ENCODE measurements around the gene PRICKLE2. TPM values are rescaled to one million over a fixed set of nuclear protein-coding genes. Genes with fewer than 3 reads are reported as not detected.

PRICKLE2 gene
- total RNA-seq, 4 donors from 2014 or later: 77.3 to 109 (median 96.7) TPM

GRCh38 chr3:64232821-64233220, 7.6 kb upstream of the PRICKLE2 start:
- Histone ChIP-seq H3K4me1 (peaks cover 0 to 31% (median 6%) of the 10 kb centered on the region in 3 donors), H3K27ac (no peak overlapping the region), H3K36me3 (peaks cover 0 to 19% of the 10 kb centered on the region in 2 donors), H3K27me3 (no peaks in the 10 kb centered on the region), H3K4me3 (no peak overlapping the region), H3K9me3 (peaks cover 0 to 12% (median 0%) of the 10 kb centered on the region in 3 donors)
- WGBS, 2 donors (ENCODE audit: low coverage in 1 of 2): 26 to 59% methylated on average over 4 of the region's 4 CpGs
- TF ChIP-seq CTCF (IDR thresholded peaks at IDR 0.05) (no peak), POLR2A (IDR thresholded peaks at IDR 0.05) (no peak)
- no peak for ATAC-seq

DNA sequence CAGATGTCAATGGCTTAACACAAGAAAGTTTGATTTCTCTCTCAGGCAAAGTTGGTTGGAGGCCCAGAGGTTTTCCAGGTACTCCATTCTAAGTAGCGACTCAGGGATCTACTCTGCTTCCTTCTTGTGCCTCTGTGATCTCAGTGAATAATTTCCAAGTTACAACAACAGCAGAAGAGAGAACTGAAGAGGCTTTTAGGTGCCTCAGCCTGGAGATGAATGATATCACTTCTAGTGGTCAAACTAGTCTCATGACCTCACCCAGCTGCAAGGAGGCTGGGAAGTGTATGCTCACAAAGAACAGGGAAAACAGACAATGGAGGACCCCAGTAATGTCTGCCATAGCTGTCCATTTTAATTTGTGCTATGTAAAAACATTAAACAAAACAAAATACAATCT, 4.6 kb upstream of the PRICKLE2 start:
- H3K4me1 ChIP-seq: peaks cover 15 to 59% (median 21%) of the 10 kb centered on the region in 3 donors
- TF ChIP-seq POLR2A (IDR thresholded peaks at IDR 0.05) (no peak), POLR2AphosphoS5 (IDR thresholded peaks at IDR 0.05) (no peak), CTCF (IDR thresholded peaks at IDR 0.05) (no peak), EP300 (IDR thresholded peaks at IDR 0.05) (no peak)
- no peaks in the 10 kb centered on the region for H3K27me3 ChIP-seq
- H3K27ac ChIP-seq: peak overlapping the region in 3 of 4 donors; percentile 46 to 86 (median 49)
- H3K36me3 ChIP-seq: no peaks in the 10 kb centered on the region
- H3K4me3 ChIP-seq: no peak overlapping the region
- WGBS, 2 donors (ENCODE audit: low coverage in 1 of 2): 71 to 79% methylated on average over 1 of the region's 1 CpG
- no peak for ATAC-seq
- H3K9me3 ChIP-seq: no peaks in the 10 kb centered on the region

- Histone ChIP-seq H3K27me3 (no peaks in the 10 kb centered on the region), H3K36me3 (no peaks in the 10 kb centered on the region), H3K9me3 (no peaks in the 10 kb centered on the region), H3K4me1 (peaks cover 28 to 77% (median 33%) of the 10 kb centered on the region in 3 donors), H3K27ac (peak overlapping the region in 2 of 4 donors; percentile 14 to 86), H3K4me3 (no peak overlapping the region)
- ATAC-seq: no peak
- 100% methylated on average over 1 of the region's 1 CpG; no CpG with 5 or more reads in 1 of the 2 donors for WGBS, 2 donors (ENCODE audit: low coverage in 1 of 2)
- no peak for TF ChIP-seq POLR2AphosphoS5 (IDR thresholded peaks at IDR 0.05)
- TF ChIP-seq EP300 (IDR thresholded peaks at IDR 0.05): no peak
Measured at GRCh38 chr3:64228110-64228509, 2.8 kb upstream of the PRICKLE2 start.

DNA sequence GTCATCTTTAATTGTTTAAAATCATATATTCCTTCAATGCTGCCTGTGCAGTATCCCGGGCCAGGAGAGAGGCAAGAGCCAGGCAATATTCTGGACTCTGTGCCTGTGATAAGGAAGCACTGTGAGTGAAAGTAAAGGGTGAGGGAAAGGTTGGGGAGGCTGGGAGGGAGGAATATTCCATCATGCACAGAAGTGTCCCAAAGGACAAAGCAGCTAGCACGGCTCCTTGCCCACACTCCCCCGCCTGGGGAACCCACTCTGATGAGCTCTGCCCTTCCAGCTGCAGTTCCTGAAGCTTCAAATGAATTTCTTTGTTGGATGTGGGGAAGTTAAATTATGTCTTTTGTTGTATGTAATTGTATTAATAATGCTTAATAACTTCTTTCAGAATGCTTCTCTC, 1.5 kb upstream of the PRICKLE2 start:
- 42 to 55% methylated on average over 3 of the region's 3 CpGs for WGBS, 2 donors (ENCODE audit: low coverage in 1 of 2)
- Histone ChIP-seq H3K4me1 (peaks cover 37 to 91% (median 38%) of the 10 kb centered on the region in 3 donors), H3K27ac (peak overlapping the region in 3 of 4 donors; percentile 80 to 86 (median 82))

DNA sequence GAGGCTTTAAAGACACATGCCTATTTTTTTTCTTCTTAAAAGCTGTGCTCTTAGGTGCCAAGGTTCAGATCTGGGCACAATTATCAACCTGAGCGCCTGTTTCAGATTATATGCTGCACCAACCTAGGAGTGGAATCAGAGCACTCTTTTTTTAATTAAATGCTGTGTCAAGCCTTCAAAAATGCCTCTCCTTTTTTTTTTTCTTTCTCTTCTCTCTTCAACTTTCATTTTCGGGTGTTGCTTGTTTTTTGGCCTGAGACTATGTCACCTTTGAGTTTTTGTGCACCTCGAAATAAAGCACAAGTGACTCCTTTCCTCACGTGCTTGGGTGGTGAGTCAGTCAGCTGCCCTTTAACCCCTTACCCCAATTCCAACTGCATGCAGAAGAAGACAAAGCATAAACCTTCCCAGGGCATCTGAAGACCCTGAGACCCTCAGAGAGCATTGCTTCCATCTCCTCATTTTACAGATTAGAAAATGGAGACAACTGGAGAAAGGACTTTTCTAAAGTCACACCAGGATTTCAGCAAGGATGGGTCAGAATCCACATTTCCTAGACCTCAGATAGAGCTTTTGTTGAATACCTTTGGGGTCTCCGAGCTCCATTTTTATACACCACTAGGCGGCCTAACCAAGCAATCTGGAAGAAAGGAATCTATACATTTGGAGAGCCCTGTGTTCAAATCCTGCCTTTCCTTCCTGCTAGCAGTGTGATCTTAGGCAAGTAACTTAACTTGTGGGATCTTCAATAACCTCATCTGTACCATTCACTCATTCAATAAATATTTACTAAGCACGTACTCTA, 631 bp upstream of the PRICKLE2 start:
- WGBS, 2 donors (ENCODE audit: low coverage in 1 of 2): 38 to 44% methylated on average over 5 to 7 of the region's 7 CpGs
- Histone ChIP-seq H3K9me3 (no peaks in the 10 kb centered on the region), H3K4me3 (peak overlapping the region; percentile 37 to 39), H3K4me1 (peaks cover 38 to 99% (median 45%) of the 10 kb centered on the region in 3 donors), H3K27ac (peak overlapping the region; percentile 80 to 96 (median 84)), H3K27me3 (no peaks in the 10 kb centered on the region), H3K36me3 (no peaks in the 10 kb centered on the region)
- no peak for TF ChIP-seq POLR2A (IDR thresholded peaks at IDR 0.05)
- no peak for TF ChIP-seq POLR2AphosphoS5 (IDR thresholded peaks at IDR 0.05)
- TF ChIP-seq CTCF (IDR thresholded peaks at IDR 0.05): no peak
- TF ChIP-seq EP300 (IDR thresholded peaks at IDR 0.05): no peak
- no peak for ATAC-seq

More for the DNA sequence above, 1.5 kb upstream of the PRICKLE2 start:
- Histone ChIP-seq H3K36me3 (no peaks in the 10 kb centered on the region), H3K27me3 (no peaks in the 10 kb centered on the region), H3K9me3 (no peaks in the 10 kb centered on the region), H3K4me3 (no peak overlapping the region)
- no peak for ATAC-seq
- no peak for TF ChIP-seq POLR2A (IDR thresholded peaks at IDR 0.05)
- no peak for TF ChIP-seq CTCF (IDR thresholded peaks at IDR 0.05)
- no peak for TF ChIP-seq EP300 (IDR thresholded peaks at IDR 0.05)
- TF ChIP-seq POLR2AphosphoS5 (IDR thresholded peaks at IDR 0.05): no peak

Data from gastroesophageal sphincter (tissue), 4 donors.